ENCODE measurements around the gene LRRC36.

Gene LRRC36

GRCh38 chr16:67397812-67398545, 71.4 kb downstream of the LRRC36 start:
- TF ChIP-seq, protein P1, sequence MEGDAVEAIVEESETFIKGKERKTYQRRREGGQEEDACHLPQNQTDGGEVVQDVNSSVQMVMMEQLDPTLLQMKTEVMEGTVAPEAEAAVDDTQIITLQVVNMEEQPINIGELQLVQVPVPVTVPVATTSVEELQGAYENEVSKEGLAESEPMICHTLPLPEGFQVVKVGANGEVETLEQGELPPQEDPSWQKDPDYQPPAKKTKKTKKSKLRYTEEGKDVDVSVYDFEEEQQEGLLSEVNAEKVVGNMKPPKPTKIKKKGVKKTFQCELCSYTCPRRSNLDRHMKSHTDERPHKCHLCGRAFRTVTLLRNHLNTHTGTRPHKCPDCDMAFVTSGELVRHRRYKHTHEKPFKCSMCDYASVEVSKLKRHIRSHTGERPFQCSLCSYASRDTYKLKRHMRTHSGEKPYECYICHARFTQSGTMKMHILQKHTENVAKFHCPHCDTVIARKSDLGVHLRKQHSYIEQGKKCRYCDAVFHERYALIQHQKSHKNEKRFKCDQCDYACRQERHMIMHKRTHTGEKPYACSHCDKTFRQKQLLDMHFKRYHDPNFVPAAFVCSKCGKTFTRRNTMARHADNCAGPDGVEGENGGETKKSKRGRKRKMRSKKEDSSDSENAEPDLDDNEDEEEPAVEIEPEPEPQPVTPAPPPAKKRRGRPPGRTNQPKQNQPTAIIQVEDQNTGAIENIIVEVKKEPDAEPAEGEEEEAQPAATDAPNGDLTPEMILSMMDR (conservative IDR thresholded peaks at IDR 0.05): no peak

DNA sequence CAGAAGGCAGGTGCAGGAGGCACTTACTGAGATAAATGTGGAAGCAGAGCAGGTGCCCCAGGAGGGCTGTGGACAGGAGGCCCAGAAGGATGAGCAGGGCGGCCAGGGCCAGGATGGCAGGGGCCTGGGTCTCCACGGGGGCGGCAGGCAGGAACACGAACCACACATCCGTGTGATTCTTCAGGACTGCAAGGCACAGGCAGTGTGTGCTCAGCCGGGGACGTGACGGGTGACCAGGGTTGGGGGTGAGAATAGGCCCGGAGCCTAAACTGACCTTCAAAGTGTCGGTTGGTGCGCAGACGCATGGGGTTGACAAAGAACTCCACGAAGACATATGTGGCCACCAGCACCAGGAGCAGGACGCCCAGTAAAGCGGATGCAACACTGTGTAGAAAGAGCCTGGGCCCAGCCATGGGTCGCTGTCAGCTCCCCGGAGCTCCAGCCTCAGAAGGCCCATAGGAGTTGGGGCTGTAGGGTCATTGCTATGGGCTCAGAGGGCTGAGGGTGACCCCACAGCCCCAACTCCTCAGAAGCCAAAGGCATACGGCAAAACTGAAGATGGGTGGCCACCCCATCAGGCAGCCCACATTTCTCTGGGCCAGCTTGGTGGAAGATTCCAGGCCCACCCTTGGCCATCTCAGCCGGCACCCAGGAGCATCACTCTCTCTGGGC, 72.1 kb downstream of the LRRC36 start:
- TF ChIP-seq, protein P1 (conservative IDR thresholded peaks at IDR 0.05): no peak
- no peak overlapping the region for H3K27ac ChIP-seq

More at GRCh38 chr16:67397812-67398545, 71.4 kb downstream of the LRRC36 start:
- H3K27ac ChIP-seq: no peak overlapping the region

DNA sequence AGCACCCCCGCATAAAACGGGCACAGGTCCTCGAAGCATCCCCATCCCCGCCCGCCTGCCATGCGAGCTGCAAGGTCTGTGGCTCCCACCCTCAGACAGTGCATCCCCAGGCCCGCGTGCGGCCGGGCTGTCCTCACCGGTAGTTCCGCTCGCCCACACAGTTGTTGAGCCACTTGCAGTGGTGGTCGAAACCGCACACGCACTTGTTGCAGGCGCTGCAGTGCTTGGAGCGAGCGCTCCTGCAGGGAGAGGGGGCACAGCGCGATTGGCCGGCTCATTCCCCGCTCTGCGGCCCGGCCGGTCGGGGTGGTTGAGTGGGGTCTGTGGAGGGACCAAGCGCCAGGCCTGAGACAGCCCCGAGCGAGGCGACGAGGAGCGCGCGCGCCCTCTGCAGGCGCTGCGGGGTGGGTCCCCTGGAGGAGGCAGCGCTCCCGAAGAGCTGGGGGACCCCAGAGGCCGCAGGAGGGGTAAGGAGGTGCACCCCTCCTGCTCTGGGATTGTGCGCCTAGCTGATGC, 72.7 kb downstream of the LRRC36 start:
- no peak overlapping the region for H3K27ac ChIP-seq
- TF ChIP-seq, protein P1 (conservative IDR thresholded peaks at IDR 0.05): no peak

DNA sequence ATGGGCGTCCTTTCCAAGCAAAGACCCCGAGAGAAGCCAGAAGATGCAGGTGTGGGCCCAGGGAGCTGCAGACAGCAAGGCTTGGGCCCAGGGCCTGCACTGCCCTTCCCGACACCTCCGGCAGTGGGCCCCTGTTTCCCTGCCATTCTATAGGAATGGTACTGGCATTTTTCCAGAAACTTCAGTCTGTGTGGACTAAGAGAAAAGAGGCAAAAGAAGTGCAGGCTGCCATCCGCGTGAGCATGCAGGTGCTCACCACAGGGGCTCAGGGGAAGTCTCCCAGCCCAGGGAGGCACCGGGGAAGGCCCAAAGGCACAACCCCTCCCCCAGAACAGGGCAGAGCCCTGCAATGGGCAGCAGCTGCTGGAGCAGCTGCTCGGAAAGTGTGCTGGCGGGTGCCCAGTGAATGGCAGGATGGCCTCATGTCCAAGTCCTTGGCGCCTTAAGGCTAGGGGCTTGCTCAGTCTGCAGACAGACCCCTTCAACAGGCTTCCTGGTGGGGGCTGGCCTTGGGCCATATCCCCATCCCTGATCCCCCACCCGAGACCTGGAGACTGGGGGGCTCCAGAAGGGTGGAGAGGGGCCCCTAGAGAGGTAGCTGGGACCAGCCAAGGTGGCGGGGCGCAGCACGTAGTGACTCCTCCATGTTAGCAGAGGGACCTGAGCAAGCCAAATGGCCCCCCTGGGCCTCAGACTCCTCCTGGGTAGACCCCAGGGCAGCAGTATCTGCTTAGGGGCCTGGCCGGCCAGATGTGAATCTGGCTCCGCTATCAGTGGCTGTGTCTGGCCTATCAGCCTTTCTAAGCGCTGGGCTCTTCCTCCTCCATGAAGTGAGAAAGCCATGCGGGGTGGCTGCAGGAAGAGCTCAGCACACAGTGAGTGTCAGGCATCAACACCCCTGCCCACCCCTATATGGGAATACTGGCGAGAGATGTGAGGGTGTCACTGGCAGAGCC, 73.4 kb downstream of the LRRC36 start:
- H3K27ac ChIP-seq: no peak overlapping the region
- TF ChIP-seq, protein P1 (conservative IDR thresholded peaks at IDR 0.05): no peak

- TF ChIP-seq, protein P1 (conservative IDR thresholded peaks at IDR 0.05): no peak
- no peak overlapping the region for H3K27ac ChIP-seq
Observed at GRCh38 chr16:67400901-67401300, 74.3 kb downstream of the LRRC36 start.

DNA sequence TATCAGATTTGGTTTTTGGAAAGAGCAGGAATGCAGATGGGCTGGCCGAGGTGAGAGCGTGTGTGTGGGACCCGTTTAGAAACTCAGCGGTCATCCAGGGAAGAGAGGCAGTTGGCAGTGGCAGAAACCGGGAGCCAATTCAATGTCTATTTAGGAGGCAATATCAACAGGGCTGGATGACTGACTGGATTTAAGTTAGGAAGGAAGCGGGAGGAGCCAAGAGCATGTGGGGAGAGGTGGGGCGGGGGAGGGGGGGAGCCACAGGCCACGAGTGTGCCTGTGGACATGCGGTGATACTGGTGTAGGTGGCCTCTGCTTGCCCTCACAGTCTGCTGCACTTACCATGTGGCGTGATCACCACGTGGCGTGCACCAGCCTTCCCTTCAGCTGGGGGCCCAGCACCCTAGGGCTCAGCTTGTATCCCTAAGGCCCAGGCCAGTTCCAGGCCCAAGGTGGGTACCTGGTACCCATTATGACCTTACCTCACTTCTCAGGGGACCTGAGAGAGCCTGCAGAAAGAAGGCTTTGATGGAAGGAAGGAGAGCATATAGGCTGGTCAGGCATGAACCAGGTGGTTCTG, 77.5 kb downstream of the LRRC36 start:
- peak overlapping the region; percentile 66 for H3K27ac ChIP-seq
- TF ChIP-seq, protein P1 (conservative IDR thresholded peaks at IDR 0.05): no peak
